ENCODE data around the gene PLEKHM3. TPM values are rescaled to one million over a fixed set of nuclear protein-coding genes. Genes with fewer than 3 reads are reported as not detected.

The PLEKHM3 gene
- total RNA-seq, 6 experiments from 2014 or later, result 4.4 to 13.4 (median 8.9) TPM

DNA sequence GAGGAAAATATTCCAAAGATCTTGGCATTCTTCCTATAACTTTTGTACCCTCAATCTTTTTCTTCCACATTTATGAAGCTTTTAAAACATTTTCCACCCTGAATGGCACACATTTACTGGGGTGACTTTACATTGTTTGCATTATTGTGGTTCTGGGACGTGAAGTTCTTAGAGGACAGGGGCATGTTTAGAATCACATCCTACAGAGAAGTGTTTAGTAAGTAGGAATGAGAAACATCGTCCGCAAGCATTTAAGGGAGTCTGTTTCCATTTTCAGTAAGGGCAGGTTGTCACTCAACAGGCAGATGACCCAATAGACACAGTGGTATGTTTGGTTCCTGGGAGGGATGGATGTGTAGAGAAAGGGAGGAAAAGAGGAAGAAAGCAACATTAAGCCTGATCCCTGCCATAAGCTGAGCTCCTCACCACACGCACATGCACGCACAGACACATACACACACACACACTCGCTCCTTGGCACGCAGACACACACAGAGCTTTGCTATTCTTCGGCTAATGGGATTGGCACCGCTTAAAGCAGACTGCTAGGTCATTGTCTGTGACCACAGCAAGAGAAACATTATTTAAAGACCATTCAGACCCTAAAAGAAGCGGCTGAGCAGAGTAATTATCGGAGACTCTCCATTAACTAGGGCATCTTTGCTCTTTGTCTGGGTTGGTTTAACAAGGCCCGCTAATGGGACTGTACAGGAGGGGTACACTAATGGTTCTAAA, 14.2 kb upstream of the PLEKHM3 start:
- no peak for DNase-seq
- Histone ChIP-seq H3K4me3 (no peak overlapping the region), H3K36me3 (no peaks in the 10 kb centered on the region), H3K4me1 (no peaks in the 10 kb centered on the region), H3K27me3 (no peaks in the 10 kb centered on the region), H3K9me3 (no peaks in the 10 kb centered on the region), H3K27ac (no peak overlapping the region)
- 89% methylated on average over 12 of the region's 12 CpGs for WGBS (ENCODE audit: insufficient coverage, low coverage, low lambda C conversion rate, missing lambda C conversion rate)
- intact Hi-C loops (cut with DNase I), result loop anchor here (10.0 kb wide), 1 partner anchor 295 kb away; no protein-coding TSS in a partner anchor
- no peak for ATAC-seq
- TF ChIP-seq POLR2A (IDR thresholded peaks at IDR 0.05) (no peak), CTCF (IDR thresholded peaks at IDR 0.05) (no peak)

GRCh38 chr2:208037564-208038487, 12.5 kb upstream of the PLEKHM3 start:
- Histone ChIP-seq H3K27me3 (no peaks in the 10 kb centered on the region), H3K36me3 (no peaks in the 10 kb centered on the region), H3K4me1 (no peaks in the 10 kb centered on the region), H3K27ac (no peak overlapping the region), H3K9me3 (no peaks in the 10 kb centered on the region), H3K4me3 (no peak overlapping the region)
- 69% methylated on average over 4 of the region's 4 CpGs for WGBS (ENCODE audit: insufficient coverage, low coverage, low lambda C conversion rate, missing lambda C conversion rate)
- no peak for ATAC-seq
- no peak for TF ChIP-seq CTCF (IDR thresholded peaks at IDR 0.05)
- no peak for TF ChIP-seq POLR2A (IDR thresholded peaks at IDR 0.05)
- no peak for DNase-seq
- intact Hi-C loops (cut with DNase I), result loop anchor here (10.0 kb wide), 1 partner anchor 293 kb away; no protein-coding TSS in a partner anchor

DNA sequence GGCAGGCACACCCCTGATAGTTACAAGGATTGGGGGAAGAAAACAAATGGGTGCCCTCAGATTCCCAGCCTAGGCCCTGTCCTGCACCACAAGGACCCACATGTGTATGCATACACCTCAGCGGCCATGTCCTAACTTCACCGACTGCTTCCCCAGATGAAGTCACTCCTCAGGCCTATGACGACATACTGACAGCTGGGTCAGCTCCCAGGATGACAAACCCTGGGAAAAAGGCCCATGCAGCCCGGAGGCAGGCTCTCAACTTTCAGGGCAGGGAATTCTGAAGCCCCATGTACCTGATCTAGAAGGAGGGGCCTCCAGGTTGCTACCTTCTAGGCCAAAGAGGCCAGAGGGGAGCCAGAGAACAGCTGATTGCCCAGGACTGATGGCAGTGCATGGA, 11.0 kb upstream of the PLEKHM3 start:
- H3K4me1 ChIP-seq, result no peaks in the 10 kb centered on the region
- no peak overlapping the region for H3K4me3 ChIP-seq
- WGBS (ENCODE audit: insufficient coverage, low coverage, low lambda C conversion rate, missing lambda C conversion rate), result 0% methylated on average over 1 of the region's 4 CpGs
- no peaks in the 10 kb centered on the region for H3K9me3 ChIP-seq
- H3K27me3 ChIP-seq, result no peaks in the 10 kb centered on the region
- H3K27ac ChIP-seq, result no peak overlapping the region
- ATAC-seq (no peak), DNase-seq (no peak)
- intact Hi-C loops (cut with DNase I), result loop anchor here (10.0 kb wide), 1 partner anchor 292 kb away; no protein-coding TSS in a partner anchor
- no peaks in the 10 kb centered on the region for H3K36me3 ChIP-seq
- TF ChIP-seq POLR2A (IDR thresholded peaks at IDR 0.05), result no peak
- no peak for TF ChIP-seq CTCF (IDR thresholded peaks at IDR 0.05)

DNA sequence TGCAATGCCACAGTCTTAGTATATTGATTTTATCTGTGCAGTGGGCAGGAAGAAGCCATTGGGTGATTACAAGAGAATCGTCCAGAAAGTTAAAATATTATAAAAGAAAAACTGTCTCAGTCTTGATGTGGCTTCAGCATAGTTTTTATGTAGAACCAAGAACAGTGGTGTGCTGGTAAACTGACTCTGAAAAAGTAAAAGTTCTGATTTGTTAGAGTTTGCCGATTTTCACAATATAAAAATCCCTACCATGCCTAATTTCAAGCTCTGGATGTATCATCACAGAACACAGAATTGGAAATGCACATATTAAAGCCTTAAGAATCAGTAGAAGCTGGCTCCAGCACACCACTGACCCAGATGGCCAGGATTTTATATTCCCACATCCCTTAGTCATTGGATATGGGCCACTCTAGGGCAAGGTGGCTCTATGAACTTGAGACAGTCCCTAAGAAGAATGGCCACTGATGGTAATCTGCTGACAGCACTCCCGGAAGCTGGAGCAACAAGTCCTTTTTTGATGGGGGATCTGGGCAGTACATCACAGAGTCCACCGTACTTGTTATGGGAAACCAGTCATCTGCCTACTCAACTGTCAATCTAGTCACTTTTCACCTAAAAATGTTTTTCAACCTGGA, 9.3 kb upstream of the PLEKHM3 start:
- intact Hi-C loops (cut with DNase I), result loop anchor here (10.0 kb wide), 1 partner anchor 290 kb away; no protein-coding TSS in a partner anchor
- 78% methylated on average over 4 of the region's 4 CpGs for WGBS (ENCODE audit: insufficient coverage, low coverage, low lambda C conversion rate, missing lambda C conversion rate)
- H3K27me3 ChIP-seq, result no peaks in the 10 kb centered on the region

More for the DNA sequence above, 9.3 kb upstream of the PLEKHM3 start:
- no peaks in the 10 kb centered on the region for H3K9me3 ChIP-seq
- no peaks in the 10 kb centered on the region for H3K36me3 ChIP-seq
- no peak overlapping the region for H3K27ac ChIP-seq
- H3K4me3 ChIP-seq, result no peak overlapping the region
- no peak for TF ChIP-seq CTCF (IDR thresholded peaks at IDR 0.05)
- TF ChIP-seq POLR2A (IDR thresholded peaks at IDR 0.05), result no peak
- ATAC-seq, result no peak
- no peaks in the 10 kb centered on the region for H3K4me1 ChIP-seq
- no peak for DNase-seq

Measured in right lobe of liver (tissue), 6 donors.